Measurements from ENCODE around the gene PYY.

DNA sequence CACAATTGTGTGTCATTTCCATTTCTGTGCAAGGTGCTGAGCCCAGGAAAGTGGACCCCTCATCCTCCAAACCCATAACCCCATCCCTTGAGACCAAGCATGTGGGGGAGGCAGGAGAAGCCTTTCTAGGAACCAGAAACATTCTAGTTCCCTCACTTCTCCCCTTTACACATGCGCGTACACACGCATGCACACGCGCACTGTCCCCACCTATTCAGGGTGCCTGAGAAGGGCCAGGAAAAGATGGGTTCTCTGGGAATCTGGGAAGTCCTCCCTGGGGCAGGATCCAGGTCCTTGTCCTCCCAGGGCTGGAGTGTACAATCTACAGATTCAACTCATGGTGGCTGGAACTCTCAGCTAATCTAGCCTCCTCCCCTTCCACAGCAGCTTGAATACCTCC is 13.9 kb downstream of the PYY start:
- TF ChIP-seq CTCF (IDR thresholded peaks at IDR 0.05) (no peak), POLR2A (IDR thresholded peaks at IDR 0.05) (no peak)
